ENCODE measurements around the gene KIZ.

The KIZ gene

DNA sequence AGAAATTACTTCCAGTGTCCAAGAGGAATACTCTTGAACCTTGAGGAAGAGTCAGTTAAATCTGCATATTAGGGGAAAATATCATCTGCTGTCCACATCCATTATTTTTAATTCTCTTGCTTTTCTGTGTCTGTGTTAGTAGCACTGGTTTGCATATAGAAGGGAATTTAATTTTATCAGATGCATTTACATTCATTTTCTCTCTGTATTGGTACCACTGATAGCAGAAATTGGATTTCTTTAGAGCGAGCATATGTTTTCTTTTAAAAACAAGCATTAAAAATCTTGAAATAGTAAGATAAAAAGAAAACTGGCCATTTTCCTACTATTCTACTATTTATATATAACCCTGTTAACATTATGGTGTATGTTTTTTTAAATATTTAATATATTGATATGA lies 83.8 kb downstream of the KIZ start:
- TF ChIP-seq, protein P1, sequence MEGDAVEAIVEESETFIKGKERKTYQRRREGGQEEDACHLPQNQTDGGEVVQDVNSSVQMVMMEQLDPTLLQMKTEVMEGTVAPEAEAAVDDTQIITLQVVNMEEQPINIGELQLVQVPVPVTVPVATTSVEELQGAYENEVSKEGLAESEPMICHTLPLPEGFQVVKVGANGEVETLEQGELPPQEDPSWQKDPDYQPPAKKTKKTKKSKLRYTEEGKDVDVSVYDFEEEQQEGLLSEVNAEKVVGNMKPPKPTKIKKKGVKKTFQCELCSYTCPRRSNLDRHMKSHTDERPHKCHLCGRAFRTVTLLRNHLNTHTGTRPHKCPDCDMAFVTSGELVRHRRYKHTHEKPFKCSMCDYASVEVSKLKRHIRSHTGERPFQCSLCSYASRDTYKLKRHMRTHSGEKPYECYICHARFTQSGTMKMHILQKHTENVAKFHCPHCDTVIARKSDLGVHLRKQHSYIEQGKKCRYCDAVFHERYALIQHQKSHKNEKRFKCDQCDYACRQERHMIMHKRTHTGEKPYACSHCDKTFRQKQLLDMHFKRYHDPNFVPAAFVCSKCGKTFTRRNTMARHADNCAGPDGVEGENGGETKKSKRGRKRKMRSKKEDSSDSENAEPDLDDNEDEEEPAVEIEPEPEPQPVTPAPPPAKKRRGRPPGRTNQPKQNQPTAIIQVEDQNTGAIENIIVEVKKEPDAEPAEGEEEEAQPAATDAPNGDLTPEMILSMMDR (conservative IDR thresholded peaks at IDR 0.05) = no peak
- H3K27ac ChIP-seq = no peak overlapping the region

DNA sequence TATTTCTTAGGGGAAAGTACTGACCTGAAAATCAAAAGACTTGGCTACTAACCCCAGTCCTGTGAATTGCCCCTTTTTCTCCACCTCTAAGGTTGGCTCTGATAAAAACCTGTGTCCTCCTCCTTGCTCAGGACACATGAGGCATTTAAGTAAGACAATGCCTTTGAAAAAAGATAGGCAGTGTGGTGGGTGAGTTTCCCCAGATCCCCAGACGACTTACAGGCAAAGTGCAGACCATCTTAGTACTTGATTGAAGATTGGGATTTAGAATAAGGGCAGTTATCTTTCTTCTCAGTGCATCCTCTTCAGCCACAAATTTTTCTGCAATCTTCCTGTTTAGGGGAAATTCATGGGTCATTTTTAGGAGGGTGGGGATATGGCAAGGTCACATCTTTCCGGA lies 87.8 kb downstream of the KIZ start:
- TF ChIP-seq, protein P1 (conservative IDR thresholded peaks at IDR 0.05) = no peak
- H3K27ac ChIP-seq = no peak overlapping the region

DNA sequence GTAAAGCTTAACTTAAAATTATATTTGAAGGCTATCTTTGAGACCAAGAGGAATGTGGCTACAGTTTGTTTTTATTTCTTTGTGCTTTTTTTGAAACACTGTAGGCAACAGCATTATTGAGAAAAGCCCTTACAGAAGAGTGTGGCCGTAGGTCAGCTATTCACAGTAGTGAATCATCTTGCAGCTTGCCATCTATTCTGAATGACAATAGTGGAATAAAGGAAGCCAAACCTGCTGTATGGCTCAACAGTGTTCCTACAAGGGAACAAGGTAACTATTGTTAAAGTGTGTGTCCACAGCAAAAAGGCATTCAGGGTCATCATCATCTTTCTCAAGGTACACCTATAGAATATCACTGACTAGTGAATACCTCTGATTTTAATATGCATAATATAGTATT lies 88.5 kb downstream of the KIZ start:
- TF ChIP-seq, protein P1 (conservative IDR thresholded peaks at IDR 0.05) = no peak
- no peak overlapping the region for H3K27ac ChIP-seq

DNA sequence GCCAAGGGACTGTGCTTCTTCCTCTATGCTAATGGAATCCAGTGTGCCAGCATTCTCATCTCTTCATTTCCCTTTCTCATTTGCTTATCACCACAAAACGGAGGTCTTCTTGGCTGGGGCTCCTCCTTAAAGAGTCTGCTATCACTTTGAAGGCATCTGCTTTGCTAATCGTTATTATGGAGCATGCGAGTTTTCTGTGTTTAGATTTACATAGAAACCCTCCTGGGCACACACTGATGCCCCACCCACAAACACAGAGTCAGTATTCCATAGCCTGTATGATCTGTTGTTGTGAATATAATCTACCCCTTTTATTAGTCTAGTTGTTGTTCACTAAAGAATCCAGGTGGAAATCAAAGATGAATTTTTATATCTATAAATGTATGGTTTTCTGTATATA lies 93.8 kb downstream of the KIZ start:
- no peak overlapping the region for H3K27ac ChIP-seq
- TF ChIP-seq, protein P1 (conservative IDR thresholded peaks at IDR 0.05) = no peak

DNA sequence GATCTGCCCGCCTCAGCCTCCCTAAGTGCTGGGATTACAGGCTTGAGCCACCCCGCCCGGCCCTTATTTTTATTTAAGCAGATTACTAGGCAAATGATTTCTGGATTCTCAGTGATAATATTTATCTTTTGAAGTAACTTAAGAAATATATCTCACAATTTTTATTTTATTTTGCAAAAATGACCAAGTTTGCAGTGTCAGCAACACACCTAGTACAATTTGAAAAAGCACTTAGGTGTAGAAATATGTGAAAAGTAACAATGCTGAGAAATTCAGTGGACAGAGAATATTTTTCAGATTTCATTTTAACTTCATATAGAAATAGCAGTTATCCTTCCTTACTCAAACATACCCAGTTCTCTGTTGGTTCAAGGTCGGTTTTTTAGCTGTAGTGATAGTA lies 98.3 kb downstream of the KIZ start:
- TF ChIP-seq, protein P1 (conservative IDR thresholded peaks at IDR 0.05) = no peak
- no peak overlapping the region for H3K27ac ChIP-seq

DNA sequence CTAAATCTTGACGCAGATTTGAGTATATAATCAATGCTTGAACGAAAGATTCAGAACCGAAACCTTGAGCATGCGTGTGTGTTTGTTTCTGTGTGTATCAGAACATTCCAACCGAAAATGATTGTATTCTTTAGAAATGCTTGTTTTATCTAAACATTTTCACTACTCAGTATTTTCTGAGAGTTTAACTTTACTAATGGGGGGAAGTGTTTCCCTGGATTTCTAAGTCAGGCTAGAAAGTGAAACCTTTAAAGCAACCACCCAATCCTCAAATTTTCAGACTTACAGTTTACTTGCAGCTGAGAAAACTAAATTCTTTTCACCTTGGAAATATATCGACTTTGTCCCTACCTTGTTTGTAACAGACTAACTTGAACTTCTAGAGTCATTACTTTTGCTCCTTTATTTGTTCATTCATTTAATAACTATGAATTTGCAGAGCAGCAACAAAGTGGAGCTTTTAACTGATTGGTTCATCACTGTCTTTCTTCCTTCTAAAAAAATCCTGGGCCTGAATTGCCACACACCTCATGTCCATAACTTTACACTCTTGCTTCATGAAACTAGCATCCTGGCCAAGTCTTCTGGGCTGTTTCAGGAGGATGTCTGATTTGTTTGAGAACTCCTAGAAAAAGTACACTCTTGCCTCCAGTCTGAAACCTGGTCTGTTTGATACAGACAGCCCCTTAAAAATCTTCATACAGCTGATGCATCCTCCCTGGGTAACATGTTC lies 99.5 kb downstream of the KIZ start:
- TF ChIP-seq, protein P1 (conservative IDR thresholded peaks at IDR 0.05) = no peak
- no peak overlapping the region for H3K27ac ChIP-seq

DNA sequence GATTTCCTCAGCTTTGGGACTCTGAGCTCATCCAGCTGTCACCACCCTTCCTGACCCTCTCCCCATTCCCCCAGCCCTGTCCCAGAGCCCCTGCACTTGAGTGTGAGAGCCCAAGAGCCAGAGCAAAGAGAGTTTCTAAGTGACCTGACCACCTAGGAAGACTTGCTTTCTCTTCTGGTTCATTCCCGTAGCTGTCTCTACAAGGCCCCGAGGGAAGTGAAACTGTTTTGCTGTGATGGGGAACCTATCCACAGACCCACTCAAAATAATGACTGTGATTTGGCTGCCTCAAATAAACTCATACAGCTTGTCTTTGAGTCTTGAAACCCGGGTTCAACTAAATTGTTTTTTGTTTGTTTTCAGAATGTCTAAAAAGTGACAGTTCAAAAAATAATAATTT lies 102.6 kb downstream of the KIZ start:
- TF ChIP-seq, protein P1 (conservative IDR thresholded peaks at IDR 0.05) = no peak
- no peak overlapping the region for H3K27ac ChIP-seq
